NCI-H2227 (cell line): ENCODE data around the gene ARHGAP27.

Experiments used
- DNase-seq: peaks from one replicate; lab custom pipeline; 2025; ENCODE audit not compliant: unreplicated experiment; lab: John Stamatoyannopoulos, UW

ARHGAP27 gene

GRCh38 chr17:45410144-45411091 is 22.3 kb downstream of the ARHGAP27 start:
- DNase-seq, result no peak

DNA sequence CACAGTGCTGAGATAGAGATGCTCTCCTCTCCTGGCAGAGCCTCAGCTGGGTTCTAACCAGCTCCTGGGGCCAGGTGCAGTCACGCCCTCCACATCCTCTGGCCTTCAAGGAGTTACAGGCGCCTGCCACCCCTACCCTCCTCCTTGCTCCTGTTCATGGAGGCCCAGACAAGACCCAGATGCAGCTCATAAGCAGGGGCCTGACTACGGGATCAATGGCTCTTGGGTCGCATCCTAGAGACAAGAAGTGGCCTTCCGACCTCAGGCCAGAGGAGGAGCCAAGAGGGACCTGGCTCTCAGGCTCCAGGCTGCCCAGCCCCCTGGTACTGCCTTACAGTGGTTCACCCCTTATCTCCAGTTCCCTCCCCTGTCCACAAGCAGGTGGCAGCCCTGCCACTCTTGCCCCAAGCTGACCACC is 23.0 kb downstream of the ARHGAP27 start:
- no peak for DNase-seq

DNA sequence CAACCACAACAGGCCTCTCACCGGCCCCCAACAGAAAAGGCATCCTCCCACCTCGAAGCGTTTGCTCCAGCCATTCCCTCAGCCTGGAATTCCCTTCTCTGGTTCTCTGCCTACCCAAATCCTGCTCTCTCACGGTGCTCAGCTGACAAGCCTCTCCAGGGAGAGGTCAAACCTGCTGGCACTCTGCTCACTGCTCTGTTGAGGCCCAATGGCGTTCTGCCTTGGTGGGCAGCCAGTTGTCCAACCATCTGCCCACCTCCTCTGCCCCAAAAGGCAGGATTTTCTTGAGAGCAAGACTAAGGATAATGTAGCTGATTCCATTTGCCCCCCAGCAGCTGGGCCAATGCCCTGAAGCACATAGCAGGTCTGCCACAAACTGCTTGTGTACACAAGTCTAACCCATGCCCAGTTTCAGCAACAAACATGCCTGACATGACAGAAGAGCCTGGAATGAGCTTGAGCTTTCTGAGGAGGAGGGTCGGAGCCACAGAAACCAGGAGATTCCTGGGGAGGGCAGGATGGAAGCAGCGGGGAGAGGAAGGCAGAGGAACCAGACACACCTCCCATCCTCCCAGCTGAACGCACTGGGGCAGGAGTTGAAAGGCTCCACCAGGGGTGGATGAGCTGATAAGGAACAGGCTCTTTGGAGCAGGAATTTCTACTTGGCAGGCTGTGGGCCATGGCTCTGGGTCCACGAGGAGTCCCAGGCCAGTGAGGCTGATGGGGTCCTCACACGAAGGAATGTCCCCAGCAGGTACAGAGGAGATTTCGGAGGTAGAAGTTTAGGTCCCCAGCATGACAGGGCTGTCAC is 23.9 kb downstream of the ARHGAP27 start:
- DNase-seq, result no peak

DNA sequence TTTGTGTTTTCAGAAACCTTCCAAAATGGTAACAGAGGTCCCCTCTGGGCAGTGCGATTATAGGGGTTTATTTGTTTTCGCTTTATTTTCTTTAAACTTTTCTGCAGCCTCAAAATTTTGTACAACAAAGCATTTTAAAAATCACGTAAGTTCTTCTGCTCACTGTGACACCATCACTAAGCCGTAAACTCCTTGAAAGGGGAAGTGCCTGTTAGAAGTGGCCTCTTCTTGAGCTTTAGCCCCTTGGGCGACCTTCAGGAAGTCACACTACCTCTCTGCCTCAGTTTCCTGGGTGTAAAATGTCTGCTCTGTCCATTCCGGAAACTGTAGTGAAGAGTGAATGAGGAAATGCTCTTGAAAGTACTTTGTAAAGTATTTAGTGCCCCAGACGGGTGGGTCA is 26.6 kb downstream of the ARHGAP27 start:
- DNase-seq, result no peak

GRCh38 chr17:45405250-45406086 is 27.2 kb downstream of the ARHGAP27 start:
- DNase-seq, result no peak

- DNase-seq, result no peak
These were observed 27.8 kb downstream of the ARHGAP27 start for GRCh38 chr17:45404870-45405249.

DNA sequence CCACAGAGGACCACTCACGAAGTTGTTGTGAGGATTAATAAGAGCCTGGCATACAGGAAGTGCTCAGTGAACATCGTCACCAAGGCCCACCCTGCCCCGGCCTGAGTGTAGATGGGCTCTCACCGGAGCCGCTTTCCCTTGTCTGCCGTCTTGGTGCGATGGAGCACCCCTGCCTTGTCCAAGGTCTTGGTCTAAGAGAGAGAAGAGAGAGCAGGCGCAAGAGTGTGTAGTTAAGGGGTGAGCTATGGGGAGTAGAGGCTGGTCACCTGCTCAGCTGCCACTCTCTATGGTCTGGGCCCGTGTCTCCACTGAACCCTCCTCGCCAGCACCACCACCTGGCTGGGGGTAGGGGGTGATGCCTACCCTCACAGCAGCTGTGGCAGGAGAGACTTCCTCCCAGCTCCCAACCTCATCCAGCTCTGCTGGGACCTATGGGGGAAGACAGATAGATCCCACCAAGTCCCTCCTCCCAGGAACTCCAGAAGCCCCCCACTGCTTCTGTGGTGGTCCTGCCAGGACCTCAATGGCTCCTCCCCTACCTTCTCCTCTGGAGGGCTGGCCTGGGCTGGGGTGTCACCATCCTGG is 28.7 kb downstream of the ARHGAP27 start:
- DNase-seq, result no peak

DNA sequence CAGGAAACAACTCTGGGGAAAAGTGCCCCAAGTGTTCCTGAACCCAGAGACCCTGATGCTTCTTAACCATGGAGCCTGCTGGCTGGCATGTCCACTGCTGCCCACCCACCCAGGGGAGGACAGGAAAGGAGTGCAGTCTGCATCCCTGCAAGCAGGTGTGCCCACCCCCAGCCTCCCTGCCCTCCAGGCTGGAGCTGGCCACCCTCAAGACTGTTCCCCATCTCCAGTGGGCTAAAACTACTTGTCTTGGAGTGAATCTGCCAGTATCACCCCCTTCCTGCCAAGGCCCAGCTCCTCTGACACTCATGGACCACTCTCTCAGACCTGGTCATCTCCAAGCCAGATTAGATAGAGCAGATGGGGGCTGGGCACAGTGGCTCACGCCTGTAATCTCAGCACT is 29.8 kb downstream of the ARHGAP27 start:
- DNase-seq, result no peak

GRCh38 chr17:45398800-45399199 is 33.9 kb downstream of the ARHGAP27 start:
- no peak for DNase-seq

DNA sequence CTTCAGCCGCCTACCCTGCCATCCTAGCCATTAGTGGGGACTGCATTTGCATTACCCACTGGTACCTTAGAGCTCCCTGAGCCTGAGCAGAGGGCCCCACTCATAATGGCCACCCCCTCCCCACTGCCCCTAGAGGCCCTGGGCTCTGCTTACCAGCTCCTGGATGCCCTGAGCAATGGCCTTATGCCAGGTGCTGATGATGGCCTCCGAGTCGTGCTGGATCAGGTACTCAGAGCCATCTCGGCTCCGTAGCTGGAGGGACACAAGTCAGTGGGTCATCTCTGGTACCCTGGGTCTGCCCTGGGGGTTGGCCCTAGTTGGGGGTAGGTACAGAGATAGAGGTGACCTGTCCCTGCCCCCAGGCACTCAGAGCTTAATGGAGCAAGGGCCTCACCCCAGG is 34.9 kb downstream of the ARHGAP27 start:
- no peak for DNase-seq

DNA sequence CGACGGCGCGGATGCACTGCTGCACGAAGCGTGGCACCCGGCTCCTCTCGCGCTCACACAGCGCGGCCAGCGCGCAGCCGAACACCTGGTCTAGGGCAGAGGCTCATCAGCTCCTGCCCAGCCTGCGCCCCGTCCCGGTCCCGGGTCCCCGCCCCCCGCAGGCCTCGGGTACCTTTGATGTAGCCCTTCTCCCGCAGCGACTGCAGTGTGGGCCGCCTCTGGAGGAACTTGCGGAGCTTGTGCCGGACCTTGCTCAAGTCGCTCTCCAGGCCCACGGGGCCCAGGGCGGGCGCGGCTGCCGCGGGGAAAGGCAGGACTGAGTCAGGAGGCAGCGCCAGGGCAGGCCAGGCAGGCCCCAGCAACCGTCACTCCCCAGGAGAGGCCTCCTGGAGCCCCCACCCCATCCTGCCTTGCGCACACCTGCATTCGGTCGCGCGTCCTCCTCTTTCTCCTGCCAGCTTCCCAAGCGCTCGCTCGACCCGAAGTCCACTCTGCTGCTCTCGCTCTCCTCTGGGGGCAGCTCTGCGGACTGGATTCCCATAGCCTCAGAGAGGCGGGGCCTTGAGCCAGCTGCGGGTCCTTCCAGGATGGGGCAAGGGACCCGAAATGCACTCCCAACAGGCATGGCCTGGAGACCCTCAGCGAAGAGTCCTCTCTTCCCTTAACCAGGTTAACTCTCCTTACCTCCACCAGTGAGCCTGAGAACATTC is 36.0 kb downstream of the ARHGAP27 start:
- DNase-seq, result no peak

DNA sequence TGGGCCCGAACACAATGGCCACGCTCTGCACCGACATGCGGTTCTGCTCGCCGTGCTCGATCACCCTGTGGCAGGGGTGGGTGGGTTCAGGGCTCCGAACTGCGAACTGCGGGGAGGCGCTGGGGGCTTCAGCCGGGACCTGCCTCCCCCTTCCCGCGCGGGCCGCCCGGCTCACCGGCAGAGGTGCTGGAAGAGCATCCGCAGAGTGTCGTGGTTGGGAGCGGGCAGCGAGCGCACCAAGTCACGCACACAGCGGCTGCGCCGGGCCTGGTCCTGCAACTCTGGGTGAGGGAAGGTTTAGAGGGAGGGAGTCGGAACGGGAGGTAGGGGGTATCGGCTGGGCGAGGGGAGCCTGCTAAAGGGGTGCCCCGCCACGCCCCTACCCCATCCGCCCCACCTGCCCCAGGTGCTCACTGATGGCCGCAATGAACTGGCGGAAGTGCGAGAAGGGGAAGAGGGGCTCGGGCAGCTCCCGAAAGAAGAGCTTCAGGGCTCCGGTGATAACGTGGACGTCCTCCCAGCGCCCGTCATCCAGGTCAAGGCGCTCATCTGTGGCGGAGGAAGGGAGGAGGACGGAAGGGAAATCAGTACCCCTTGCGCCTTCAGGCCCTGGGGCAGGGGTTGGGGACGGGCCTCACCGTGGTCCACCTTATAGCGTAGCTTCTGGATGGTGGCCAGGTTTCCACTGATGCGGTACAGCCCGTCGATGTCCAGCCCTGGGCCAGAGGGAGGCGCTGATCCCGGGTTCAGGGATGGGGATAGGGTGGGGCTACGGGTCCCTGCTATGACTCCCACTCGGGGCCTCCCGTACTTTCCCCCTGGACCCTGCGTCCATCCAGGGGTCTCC is 36.9 kb downstream of the ARHGAP27 start:
- DNase-seq, result no peak

GRCh38 chr17:45394913-45395568 is 37.6 kb downstream of the ARHGAP27 start:
- no peak for DNase-seq

DNA sequence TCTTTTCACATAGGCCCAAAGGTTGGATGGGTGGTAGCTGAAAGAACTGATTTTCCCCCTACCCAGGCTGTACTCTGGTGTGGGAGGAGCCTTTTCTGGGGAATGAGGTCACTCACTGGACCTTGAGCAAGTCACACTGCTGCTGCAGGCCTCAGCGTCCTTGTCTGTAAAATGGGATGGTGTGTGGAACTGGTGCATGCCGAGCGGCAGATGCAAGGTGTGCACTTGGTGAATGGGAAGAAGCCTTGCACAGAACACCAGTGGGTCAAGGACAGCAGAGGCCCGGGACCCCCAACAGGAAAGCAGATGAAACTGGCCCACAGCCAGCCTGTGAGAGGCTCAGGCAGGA is 38.1 kb downstream of the ARHGAP27 start:
- DNase-seq, result no peak

DNA sequence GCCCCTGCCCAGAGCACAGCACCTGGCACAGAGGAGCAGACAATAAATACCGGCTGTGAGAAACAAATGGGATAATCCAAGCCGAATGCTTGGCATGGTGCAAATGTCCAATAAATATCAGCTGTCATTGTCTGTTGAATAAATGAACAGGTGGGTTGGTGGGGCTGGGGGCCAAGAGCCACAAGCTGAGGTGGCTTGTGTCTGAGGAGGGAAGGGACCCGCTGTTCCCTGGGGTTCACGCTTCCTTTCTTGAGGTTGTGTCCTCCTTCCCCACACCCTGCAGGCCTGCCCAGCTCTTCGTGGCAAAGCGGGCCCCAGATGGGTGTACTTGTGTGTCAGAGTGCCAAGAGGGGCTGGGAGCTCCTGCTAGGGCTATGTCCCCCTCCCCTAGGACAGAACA is 38.6 kb downstream of the ARHGAP27 start:
- no peak for DNase-seq

DNA sequence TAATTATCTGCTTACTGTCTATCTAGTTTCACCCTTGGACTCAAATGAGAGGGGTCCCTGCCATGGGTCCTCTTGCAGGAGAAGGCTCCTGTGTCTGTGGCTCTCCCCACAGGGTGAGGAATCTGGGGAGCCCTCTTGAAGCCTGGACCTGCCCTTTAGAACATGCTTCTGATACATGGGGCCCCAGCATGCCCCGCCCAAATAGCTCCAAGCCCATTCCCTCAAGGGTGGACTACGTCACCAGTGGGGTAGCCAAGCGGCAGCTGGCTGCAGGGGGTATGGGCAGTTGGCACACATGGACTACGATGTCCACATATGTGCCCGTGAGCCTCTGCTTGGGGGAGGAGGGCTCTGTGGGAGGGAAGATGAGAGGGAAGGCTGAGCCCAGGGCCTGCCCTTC is 39.3 kb downstream of the ARHGAP27 start:
- no peak for DNase-seq

- no peak for DNase-seq
These were observed 40.8 kb downstream of the ARHGAP27 start for GRCh38 chr17:45391918-45392317.

- no peak for DNase-seq
These were observed 41.4 kb downstream of the ARHGAP27 start for GRCh38 chr17:45391291-45391690.

DNA sequence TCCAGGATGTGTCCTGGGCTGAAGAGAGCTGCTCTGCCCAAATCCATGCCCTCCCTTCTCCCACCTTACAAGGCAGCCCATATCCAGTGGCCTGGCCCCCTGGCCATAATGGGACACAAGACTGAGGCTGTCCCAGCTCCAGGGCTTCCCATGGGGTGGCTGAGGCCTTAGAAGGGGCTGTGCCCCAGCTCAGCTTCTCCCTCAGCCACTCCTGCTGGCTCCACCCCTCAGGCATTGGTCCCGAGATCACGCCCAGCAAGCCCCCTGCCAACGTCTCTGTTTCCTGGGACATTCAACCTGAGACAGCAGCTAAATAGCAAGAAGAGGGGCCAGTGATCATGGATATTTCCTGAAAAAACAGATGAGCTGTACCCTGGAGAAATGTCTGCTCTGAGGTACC is 43.3 kb downstream of the ARHGAP27 start:
- no peak for DNase-seq
